Measurements from ENCODE around the gene C16orf96. TPM values are rescaled to one million over a fixed set of nuclear protein-coding genes. Genes with fewer than 3 reads are reported as not detected.

C16orf96 gene
- total RNA-seq, 4 donors from 2014 or later, result 0.19 to 0.36 TPM; not detected in 2

DNA sequence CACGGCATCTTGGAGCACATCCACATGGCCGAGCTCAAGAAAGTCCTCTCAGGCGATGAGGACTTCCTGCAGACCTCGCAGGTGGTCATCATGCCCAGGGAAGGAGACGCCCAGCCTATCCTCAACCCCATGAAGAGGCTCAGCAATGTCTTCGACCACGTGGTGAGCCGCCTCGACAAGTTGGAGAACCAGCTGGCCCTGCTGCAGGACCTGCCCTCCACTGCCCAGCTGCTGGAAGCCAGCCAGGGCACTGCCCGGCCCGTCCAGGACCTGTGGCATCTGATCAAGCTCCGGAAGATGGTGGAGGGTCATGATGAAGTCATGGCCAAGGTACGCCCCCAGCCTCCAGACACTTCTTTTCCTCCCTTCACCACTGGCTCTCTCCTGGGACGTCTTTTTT is 440 bp downstream of the C16orf96 start:
- DNase-seq (ENCODE audit: low spot score), result no peak
- TF ChIP-seq, protein P1, sequence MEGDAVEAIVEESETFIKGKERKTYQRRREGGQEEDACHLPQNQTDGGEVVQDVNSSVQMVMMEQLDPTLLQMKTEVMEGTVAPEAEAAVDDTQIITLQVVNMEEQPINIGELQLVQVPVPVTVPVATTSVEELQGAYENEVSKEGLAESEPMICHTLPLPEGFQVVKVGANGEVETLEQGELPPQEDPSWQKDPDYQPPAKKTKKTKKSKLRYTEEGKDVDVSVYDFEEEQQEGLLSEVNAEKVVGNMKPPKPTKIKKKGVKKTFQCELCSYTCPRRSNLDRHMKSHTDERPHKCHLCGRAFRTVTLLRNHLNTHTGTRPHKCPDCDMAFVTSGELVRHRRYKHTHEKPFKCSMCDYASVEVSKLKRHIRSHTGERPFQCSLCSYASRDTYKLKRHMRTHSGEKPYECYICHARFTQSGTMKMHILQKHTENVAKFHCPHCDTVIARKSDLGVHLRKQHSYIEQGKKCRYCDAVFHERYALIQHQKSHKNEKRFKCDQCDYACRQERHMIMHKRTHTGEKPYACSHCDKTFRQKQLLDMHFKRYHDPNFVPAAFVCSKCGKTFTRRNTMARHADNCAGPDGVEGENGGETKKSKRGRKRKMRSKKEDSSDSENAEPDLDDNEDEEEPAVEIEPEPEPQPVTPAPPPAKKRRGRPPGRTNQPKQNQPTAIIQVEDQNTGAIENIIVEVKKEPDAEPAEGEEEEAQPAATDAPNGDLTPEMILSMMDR (IDR thresholded peaks at IDR 0.05), result no peak
- ATAC-seq (ENCODE audit: low FRiP score), result no peak

DNA sequence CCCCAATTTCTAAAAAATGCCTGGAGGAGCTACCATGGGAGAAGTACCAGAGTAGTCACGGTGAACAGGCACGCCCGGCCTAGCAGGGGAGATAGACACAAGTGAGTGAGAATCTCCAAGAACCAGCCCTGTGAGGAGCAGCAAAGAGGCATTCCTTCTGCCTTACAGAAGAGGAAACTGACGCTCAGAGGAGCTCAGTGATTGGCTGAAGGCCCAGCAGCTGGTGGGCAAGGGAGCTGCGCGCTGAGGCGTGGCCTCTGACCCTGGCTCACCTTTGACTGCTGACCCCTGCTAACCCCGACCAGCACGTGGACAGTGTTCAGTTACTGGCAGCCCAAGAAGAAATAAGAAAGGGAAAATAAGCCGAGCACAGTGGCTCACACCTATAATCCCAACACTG is 1.8 kb downstream of the C16orf96 start:
- TF ChIP-seq, protein P1 (IDR thresholded peaks at IDR 0.05), result no peak
- DNase-seq (ENCODE audit: low spot score), result no peak
- ATAC-seq (ENCODE audit: low FRiP score), result no peak

GRCh38 chr16:4561596-4561995 is 5.5 kb downstream of the C16orf96 start:
- DNase-seq (ENCODE audit: low spot score), result no peak
- TF ChIP-seq, protein P1 (IDR thresholded peaks at IDR 0.05), result no peak
- ATAC-seq (ENCODE audit: low FRiP score), result no peak

- ATAC-seq (ENCODE audit: low FRiP score) (no peak), DNase-seq (ENCODE audit: low spot score) (no peak)
- TF ChIP-seq, protein P1 (IDR thresholded peaks at IDR 0.05), result no peak
These were observed 8.6 kb downstream of the C16orf96 start for GRCh38 chr16:4564661-4565267.

GRCh38 chr16:4566144-4566543 is 10.0 kb downstream of the C16orf96 start:
- TF ChIP-seq, protein P1 (IDR thresholded peaks at IDR 0.05), result no peak
- ATAC-seq (ENCODE audit: low FRiP score), result no peak
- DNase-seq (ENCODE audit: low spot score), result no peak

- TF ChIP-seq, protein P1 (IDR thresholded peaks at IDR 0.05), result no peak
- ATAC-seq (ENCODE audit: low FRiP score) (no peak), DNase-seq (ENCODE audit: low spot score) (no peak)
These were observed 13.9 kb downstream of the C16orf96 start for GRCh38 chr16:4570086-4570485.

DNA sequence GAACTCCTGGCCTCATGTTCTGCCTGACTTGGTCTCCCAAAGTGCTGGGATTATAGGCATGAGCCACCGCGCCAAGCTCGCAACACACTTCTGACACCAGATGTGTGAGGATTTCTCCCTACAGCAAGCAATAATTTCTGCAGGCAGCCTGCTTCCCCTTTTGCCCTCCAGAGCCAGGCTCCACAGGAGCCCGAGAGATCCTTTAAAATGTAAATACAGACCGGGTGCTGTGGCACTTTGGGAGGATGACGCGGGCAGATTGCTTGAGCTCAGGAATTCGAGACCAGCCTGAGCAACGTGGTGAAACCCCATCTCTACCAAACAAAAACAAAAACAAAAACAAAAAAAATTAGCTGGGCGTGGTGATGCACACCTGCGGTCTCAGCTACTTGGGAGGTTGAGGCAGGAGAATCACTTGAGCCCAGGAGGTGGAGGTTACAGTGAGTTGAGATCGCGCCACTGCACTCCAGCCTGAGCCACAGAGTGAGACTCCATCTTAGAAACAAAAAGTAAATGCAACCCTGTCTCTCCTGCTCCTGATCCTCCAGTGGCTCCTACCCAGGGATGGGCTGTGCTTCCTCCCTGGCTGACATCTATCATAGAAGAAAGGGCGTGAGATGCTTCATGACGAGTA is 14.7 kb downstream of the C16orf96 start:
- ATAC-seq (ENCODE audit: low FRiP score) (no peak), DNase-seq (ENCODE audit: low spot score) (no peak)
- TF ChIP-seq, protein P1 (IDR thresholded peaks at IDR 0.05), result no peak
